Lung (tissue), 12 donors: Measurements from ENCODE around the gene TIAM2. TPM values are rescaled to one million over a fixed set of nuclear protein-coding genes. Genes with fewer than 3 reads are reported as not detected.

Source experiments
- ATAC-seq: fragments of 200-7000 bp; cut with Tn5 transposase; one replicate; pipeline ENCODE4 v1.9.1; 2020; ENCODE audit warnings: moderate number of reproducible peaks; ENCODE audit not compliant: insufficient read depth, low FRiP score
- DNase-seq, 3 donors: peaks; one replicate each; pipeline ENCODE4 v3.0.0-alpha.2; 2013 to 2017
- H3K27ac ChIP-seq, 2 donors: one replicate each; pipeline ENCODE4 v1.5.1; 2013; ENCODE audit warnings: mild to moderate bottlenecking in 2 of 2, moderate library complexity in 2 of 2, control low read depth in 1 of 2, inconsistent platforms in 1 of 2, low read depth in 1 of 2, low read length in 1 of 2
- H3K27me3 ChIP-seq, 3 donors: one replicate each; pipeline ENCODE4 v1.5.1; 2013; ENCODE audit warnings: low read length in 2 of 3; ENCODE audit not compliant: control insufficient read depth in 3 of 3, insufficient read depth in 3 of 3
- H3K36me3 ChIP-seq, 4 donors: one replicate each; pipeline ENCODE4 v1.5.1; 2013; ENCODE audit warnings: low read length in 4 of 4, mild to moderate bottlenecking in 1 of 4, moderate library complexity in 1 of 4; ENCODE audit not compliant: control insufficient read depth in 4 of 4, insufficient read depth in 4 of 4
- H3K4me1 ChIP-seq, 5 donors: one replicate each; pipeline ENCODE4 v1.5.1; 2013; ENCODE audit warnings: low read length in 5 of 5, mild to moderate bottlenecking in 2 of 5, moderate library complexity in 1 of 5; ENCODE audit not compliant: control insufficient read depth in 5 of 5, insufficient read depth in 5 of 5
- H3K4me3 ChIP-seq: one replicate; pipeline ENCODE4 v1.5.1; 2013; ENCODE audit warnings: mild to moderate bottlenecking, control low read depth, moderate library complexity
- H3K9ac ChIP-seq, 2 donors: one replicate each; pipeline ENCODE4 v1.5.1; 2013; ENCODE audit warnings: low read length in 2 of 2, control low read depth in 1 of 2; ENCODE audit not compliant: insufficient read depth in 1 of 2
- H3K9me3 ChIP-seq, 4 donors: one replicate each; pipeline ENCODE4 v1.5.1; 2013; ENCODE audit warnings: low read length in 3 of 4, mild to moderate bottlenecking in 1 of 4, moderate library complexity in 1 of 4; ENCODE audit not compliant: control insufficient read depth in 4 of 4, insufficient read depth in 3 of 4
- CTCF ChIP-seq: IDR thresholded peaks from 2 replicates; pipeline ENCODE4 v1.5.1; 2012; ENCODE audit warnings: mild to moderate bottlenecking; ENCODE audit errors: control extremely low read depth, extremely low read depth
- WGBS, 2 donors: extraction: QIAGEN DNeasy Blood & Tissue Kit; methylation state at CpG; one replicate each; pipeline ENCODE4 v1.1.7; 2013; 5-methylcytosine and 5-hydroxymethylcytosine counted together
- polyA plus RNA-seq, 2 donors: library from polyadenylated mRNA; stranded (reverse); fragments of 200-250 nt; gene quantifications; one replicate each; pipeline ENCODE4 v1.2.1, GENCODE V29; 2013
- total RNA-seq, 2 donors: library from RNA; depleted of rRNA in 1 of 2; stranded (reverse); fragments of >200 nt in 1 of 2; gene quantifications; one replicate each; pipeline ENCODE4 v1.2.1, GENCODE V29; 2014 to 2021
- donor health status: control.
- donor health status: control.
- donor health status: Bipolar disorder and iron deficiency.
- donor health status: healthy.
- donor health status: DM: yes; HTN: yes; CAD: no.

Gene TIAM2
- total and polyA plus RNA-seq, 4 donors = 1.8 to 17.5 (median 4.1) TPM

- DNase-seq (no peak), ATAC-seq (no peak)
- no peak overlapping the region for H3K27ac ChIP-seq
- peaks cover 0 to 9% (median 0%) of the 10 kb centered on the region in 3 donors for H3K27me3 ChIP-seq
- 77 to 78% methylated on average over 5 of the region's 5 CpGs for WGBS, 2 donors
- H3K4me1 ChIP-seq = peaks cover 0 to 8% (median 4%) of the 10 kb centered on the region in 5 donors
- H3K9me3 ChIP-seq = peaks cover 0 to 4% (median 0%) of the 10 kb centered on the region in 4 donors
- no peak for TF ChIP-seq CTCF
- H3K9ac ChIP-seq = no peak overlapping the region
- H3K4me3 ChIP-seq = no peak overlapping the region
- H3K36me3 ChIP-seq = no peaks in the 10 kb centered on the region
Measured at GRCh38 chr6:154996841-154997311, 1.8 kb downstream of the TIAM2 start.

GRCh38 chr6:154998855-154999254, 3.7 kb downstream of the TIAM2 start:
- Histone ChIP-seq H3K9ac (no peak overlapping the region), H3K36me3 (no peaks in the 10 kb centered on the region), H3K4me3 (no peak overlapping the region), H3K9me3 (peaks cover 0 to 4% (median 0%) of the 10 kb centered on the region in 4 donors), H3K4me1 (peaks cover 0 to 14% (median 8%) of the 10 kb centered on the region in 5 donors), H3K27ac (no peak overlapping the region), H3K27me3 (peaks cover 0 to 9% (median 0%) of the 10 kb centered on the region in 3 donors)
- DNase-seq (no peak), ATAC-seq (no peak)
- WGBS, 2 donors = 91 to 94% methylated on average over 2 of the region's 2 CpGs
- TF ChIP-seq CTCF = no peak

GRCh38 chr6:155001482-155001881, 6.4 kb downstream of the TIAM2 start:
- no peaks in the 10 kb centered on the region for H3K36me3 ChIP-seq
- ATAC-seq = no peak
- WGBS, 2 donors = 75 to 87% methylated on average over 5 of the region's 5 CpGs
- H3K4me1 ChIP-seq = peaks cover 0 to 14% (median 2%) of the 10 kb centered on the region in 5 donors
- H3K9me3 ChIP-seq = no peaks in the 10 kb centered on the region
- H3K27me3 ChIP-seq = no peaks in the 10 kb centered on the region
- H3K4me3 ChIP-seq = no peak overlapping the region
- peak in 1 of 3 donors; percentile 31 for DNase-seq
- no peak overlapping the region for H3K9ac ChIP-seq
- no peak for TF ChIP-seq CTCF
- H3K27ac ChIP-seq = no peak overlapping the region

GRCh38 chr6:155001934-155002333, 6.8 kb downstream of the TIAM2 start:
- no peak for TF ChIP-seq CTCF
- Histone ChIP-seq H3K9ac (no peak overlapping the region), H3K4me1 (peaks cover 0 to 14% (median 2%) of the 10 kb centered on the region in 5 donors), H3K27me3 (no peaks in the 10 kb centered on the region), H3K27ac (no peak overlapping the region), H3K4me3 (no peak overlapping the region), H3K9me3 (no peaks in the 10 kb centered on the region), H3K36me3 (no peaks in the 10 kb centered on the region)
- ATAC-seq (no peak), DNase-seq (no peak)
- WGBS, 2 donors = 95 to 97% methylated on average over 4 of the region's 4 CpGs
